ENCODE measurements around the gene DLGAP4. TPM values are rescaled to one million over a fixed set of nuclear protein-coding genes. Genes with fewer than 3 reads are reported as not detected.
"Not testable (repeated sequence)": the region's sequence is repeated elsewhere in the genome, so short reads cannot be mapped to it uniquely, and the experiment has no call there.

Gene DLGAP4
- total RNA-seq, 2 experiments from 2014 or later: 19.9 to 23.6 TPM

DNA sequence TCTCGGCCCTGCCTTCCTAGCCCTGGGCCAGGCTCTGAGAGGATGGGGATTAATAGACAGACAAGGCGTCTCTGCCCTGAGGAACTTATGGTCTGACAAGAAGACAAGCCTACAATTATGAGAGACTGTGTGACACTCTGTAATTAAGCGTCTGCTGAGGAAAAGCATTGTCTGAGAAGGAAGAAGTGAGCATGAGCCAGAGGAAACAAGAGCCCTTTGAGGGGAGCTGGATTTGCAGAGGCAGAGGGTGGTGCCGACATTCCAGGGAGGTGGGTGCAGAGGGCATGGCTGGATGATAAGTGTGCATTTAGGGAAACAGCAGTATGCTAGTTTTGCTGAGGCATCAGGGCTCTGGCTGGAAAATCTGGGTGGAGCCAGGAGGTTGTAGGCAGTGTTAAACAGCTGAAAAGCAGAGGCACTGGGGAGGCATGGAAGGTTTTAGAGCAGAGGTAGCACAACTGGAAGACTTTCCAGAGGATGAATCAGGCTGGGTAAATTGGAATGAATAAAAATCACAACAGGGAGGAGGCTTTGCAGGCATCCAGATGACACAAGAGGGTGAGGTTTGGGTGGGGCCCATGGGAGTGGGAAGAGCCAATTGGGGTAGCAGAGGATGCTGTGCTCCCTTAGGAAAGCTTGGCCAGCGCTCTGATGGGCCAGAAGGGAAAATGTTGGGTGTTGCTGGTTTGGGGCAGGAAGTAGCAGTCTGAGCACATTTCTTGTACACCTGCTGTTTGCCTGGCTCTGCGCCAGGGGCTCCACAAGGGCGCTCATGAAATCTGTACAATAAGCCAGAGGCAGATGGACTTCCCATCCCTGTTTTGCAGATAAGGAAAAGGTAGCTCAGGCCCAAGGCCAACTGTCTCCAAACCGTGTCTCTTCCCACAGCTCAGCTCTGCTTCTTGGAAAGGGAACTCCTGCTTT is 161.2 kb downstream of the DLGAP4 start:
- peak; percentile 58 for DNase-seq
- H3K27me3 Mint-ChIP-seq (ENCODE audit: low read depth): no peaks in the 10 kb centered on the region
- H3K27ac Mint-ChIP-seq: peak overlapping the region; percentile 86
- H3K36me3 Mint-ChIP-seq (ENCODE audit: low read depth): no peaks in the 10 kb centered on the region
- peaks cover 74% of the 10 kb centered on the region for H3K4me1 Mint-ChIP-seq (ENCODE audit: low read depth)
- ChIA-PET CTCF (interaction anchor here (1.4 to 2.6 kb wide), 2 partner anchors 25 kb away, joined by 6 to 9 read pairs; no protein-coding TSS in a partner anchor), POLR2A (interaction anchor here (0.6 to 1.3 kb wide), 2 partner anchors 106 to 820 kb away, joined by 3 read pairs; partner anchors contain the start of gene TGIF2)
- ATAC-seq: no peak
- no peaks in the 10 kb centered on the region for H3K9me3 Mint-ChIP-seq (ENCODE audit: insufficient read depth)
- peak overlapping the region; percentile 9 for H3K4me3 Mint-ChIP-seq

DNA sequence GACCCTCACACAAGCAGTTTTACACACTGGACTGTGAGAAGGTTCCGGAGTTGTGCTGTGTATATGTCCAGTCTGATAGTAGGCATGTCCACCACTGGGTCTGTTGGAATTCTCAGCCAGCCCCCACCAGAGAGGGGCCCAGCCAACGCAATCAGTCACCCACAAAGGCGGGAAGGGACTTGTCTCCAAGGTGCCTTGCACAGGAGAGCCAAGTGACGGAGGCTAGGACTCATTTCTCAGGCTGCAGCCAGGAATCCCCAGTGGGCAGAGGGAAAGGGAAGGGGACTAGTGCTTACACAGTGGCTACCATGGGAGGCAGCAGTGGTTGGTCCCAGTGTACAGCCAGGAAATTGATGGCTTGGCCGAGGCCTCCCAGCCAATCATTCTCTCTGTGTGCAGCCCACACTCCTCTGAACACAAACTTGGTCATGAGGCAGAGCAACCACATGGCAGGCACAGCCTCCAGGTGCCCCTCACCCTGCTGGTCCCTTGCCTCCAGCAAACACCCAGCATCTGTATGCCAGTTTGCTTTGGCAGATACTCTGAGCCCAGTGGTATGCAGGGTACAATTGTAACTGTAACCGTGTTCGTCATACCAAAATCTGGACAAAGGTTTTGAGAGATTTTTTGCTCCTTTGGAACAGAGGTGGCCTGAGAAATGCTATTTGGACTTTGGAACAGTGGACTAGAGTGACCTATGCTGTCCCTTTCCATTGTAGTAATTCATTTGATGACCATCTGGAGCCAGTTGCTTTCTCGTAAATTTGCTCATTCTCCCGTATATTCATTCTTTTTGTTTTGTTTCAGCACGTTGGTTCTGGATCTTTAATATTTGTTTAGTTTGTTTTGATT is 162.2 kb downstream of the DLGAP4 start:
- H3K36me3 Mint-ChIP-seq (ENCODE audit: low read depth): no peaks in the 10 kb centered on the region
- ATAC-seq (no peak), DNase-seq (no peak)
- ChIA-PET POLR2A (interaction anchor here (0.6 to 1.3 kb wide), 2 partner anchors 105 to 821 kb away, joined by 3 read pairs; partner anchors contain the start of gene TGIF2), CTCF (interaction anchor here (1.4 kb wide), 1 partner anchor 24 kb away, joined by 6 read pairs; no protein-coding TSS in a partner anchor)
- H3K27ac Mint-ChIP-seq: no peak overlapping the region
- no peaks in the 10 kb centered on the region for H3K27me3 Mint-ChIP-seq (ENCODE audit: low read depth)
- H3K9me3 Mint-ChIP-seq (ENCODE audit: insufficient read depth): no peaks in the 10 kb centered on the region
- H3K4me3 Mint-ChIP-seq: no peak overlapping the region
- peaks cover 74% of the 10 kb centered on the region for H3K4me1 Mint-ChIP-seq (ENCODE audit: low read depth)

DNA sequence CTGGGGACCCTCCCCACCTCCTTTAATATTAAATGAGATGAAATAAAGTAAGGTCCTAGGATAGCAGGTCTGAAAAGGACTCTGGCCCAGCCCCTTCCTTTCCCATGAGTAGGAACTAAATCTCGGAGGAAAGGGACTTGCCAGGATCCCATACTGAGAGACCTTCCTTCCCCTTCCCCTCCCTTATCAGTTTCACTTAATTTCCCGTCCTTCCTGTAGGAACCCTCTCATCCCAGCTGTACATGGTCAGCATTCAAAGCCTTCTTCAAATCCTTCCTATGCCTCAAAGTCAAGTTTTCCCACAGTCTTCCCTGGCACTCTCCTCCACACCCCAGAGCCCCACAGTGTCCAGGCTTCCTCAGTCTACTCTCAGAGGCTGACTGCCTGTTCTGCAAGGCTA is 163.8 kb downstream of the DLGAP4 start:
- H3K36me3 Mint-ChIP-seq (ENCODE audit: low read depth): no peaks in the 10 kb centered on the region
- CTCF ChIA-PET: no interaction called here
- no peak for ATAC-seq
- no peaks in the 10 kb centered on the region for H3K27me3 Mint-ChIP-seq (ENCODE audit: low read depth)
- POLR2A ChIA-PET: no interaction called here
- peaks cover 61% of the 10 kb centered on the region for H3K4me1 Mint-ChIP-seq (ENCODE audit: low read depth)
- no peak for DNase-seq
- no peaks in the 10 kb centered on the region for H3K9me3 Mint-ChIP-seq (ENCODE audit: insufficient read depth)
- H3K4me3 Mint-ChIP-seq: no peak overlapping the region
- no peak overlapping the region for H3K27ac Mint-ChIP-seq

DNA sequence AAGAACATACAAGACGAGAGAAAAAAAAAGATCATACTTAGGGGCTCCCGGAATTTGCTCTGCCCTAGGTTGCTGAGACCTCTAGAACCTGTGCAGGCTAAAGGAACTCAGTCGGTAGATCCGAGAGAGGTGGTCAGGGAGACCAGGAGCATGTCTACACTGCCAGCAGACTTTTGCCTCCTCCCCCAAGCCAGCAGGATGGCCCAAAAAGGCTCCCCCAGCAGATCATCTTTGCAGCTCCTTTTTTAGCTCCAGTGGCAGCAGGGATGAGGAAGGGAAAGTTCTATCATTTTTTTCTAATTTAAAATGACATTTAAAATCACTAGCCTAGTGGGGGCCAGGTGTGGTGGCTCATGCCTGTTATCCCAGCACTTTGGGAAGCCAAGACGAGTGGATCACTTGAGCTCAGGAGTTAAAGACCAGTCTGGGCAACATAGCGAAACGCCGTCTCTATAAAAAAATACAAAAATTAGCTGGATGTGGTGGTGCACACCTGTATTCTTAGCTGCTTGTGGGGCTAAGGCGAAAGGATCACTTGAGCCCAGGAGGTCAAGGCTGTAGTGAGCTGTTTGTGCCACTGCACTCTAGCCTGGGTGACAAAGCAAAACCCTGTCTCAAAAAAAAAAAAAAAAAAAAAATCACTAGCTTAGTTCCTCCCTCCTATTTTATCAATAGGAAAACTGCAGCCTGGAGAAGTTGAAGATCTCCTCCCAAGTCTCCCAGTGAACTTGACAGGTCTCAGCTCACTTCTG is 165.9 kb downstream of the DLGAP4 start:
- peaks cover 40% of the 10 kb centered on the region for H3K4me1 Mint-ChIP-seq (ENCODE audit: low read depth)
- peak overlapping the region; percentile 82 for H3K27ac Mint-ChIP-seq
- no peaks in the 10 kb centered on the region for H3K27me3 Mint-ChIP-seq (ENCODE audit: low read depth)
- ATAC-seq (no peak), DNase-seq (no peak)
- no peaks in the 10 kb centered on the region for H3K9me3 Mint-ChIP-seq (ENCODE audit: insufficient read depth)
- POLR2A ChIA-PET: interaction anchor here (0.7 to 2.9 kb wide), 2 partner anchors 20 to 177 kb away, joined by 3 to 7 read pairs; no protein-coding TSS in a partner anchor
- H3K36me3 Mint-ChIP-seq (ENCODE audit: low read depth): no peaks in the 10 kb centered on the region
- CTCF ChIA-PET: interaction anchor here (0.9 to 1.8 kb wide), 5 partner anchors 30 to 283 kb away, joined by 3 to 6 read pairs (median 3); partner anchors contain the start of gene RAB5IF
- H3K4me3 Mint-ChIP-seq: peak overlapping the region; percentile 58

DNA sequence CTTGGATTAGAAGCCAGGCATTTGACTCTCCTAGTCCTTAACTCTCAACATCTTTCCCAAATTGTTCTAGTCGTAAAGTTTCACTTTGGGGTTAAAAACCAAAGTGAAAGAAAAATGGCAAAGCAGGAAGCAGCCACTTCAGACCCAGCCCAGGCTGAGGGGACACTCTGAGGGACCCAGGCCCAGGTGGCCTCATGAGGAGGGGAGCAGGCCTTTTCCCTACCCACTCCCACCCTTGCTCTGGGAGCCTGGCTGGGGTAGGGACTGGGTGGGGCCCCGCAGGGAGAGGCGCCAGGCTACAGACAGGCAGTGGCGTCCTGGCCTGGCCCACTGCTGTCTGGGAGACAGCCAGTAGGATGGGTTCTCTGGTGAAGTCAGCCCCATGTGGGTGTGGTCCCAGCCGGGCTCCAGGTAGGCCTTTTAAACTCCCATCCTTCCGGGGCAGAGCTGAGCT is 166.5 kb downstream of the DLGAP4 start:
- Mint-ChIP-seq H3K27ac (peak overlapping the region; percentile 82), H3K36me3 (ENCODE audit: low read depth) (no peaks in the 10 kb centered on the region), H3K9me3 (ENCODE audit: insufficient read depth) (no peaks in the 10 kb centered on the region), H3K4me1 (ENCODE audit: low read depth) (peaks cover 34% of the 10 kb centered on the region), H3K27me3 (ENCODE audit: low read depth) (no peaks in the 10 kb centered on the region), H3K4me3 (peak overlapping the region; percentile 58)
- DNase-seq: peak; percentile 52
- ChIA-PET POLR2A (interaction anchor here (0.7 to 2.9 kb wide), 2 partner anchors 19 to 177 kb away, joined by 3 to 7 read pairs; no protein-coding TSS in a partner anchor), CTCF (interaction anchor here (0.9 to 1.8 kb wide), 6 partner anchors 20 to 282 kb away, joined by 3 to 6 read pairs (median 4); partner anchors contain the start of gene RAB5IF)
- peak; percentile 94 for ATAC-seq

GRCh38 chr20:36473164-36473563 is 167.0 kb downstream of the DLGAP4 start:
- Mint-ChIP-seq H3K4me1 (ENCODE audit: low read depth) (peaks cover 29% of the 10 kb centered on the region), H3K4me3 (peak overlapping the region; percentile 58), H3K9me3 (ENCODE audit: insufficient read depth) (no peaks in the 10 kb centered on the region), H3K27ac (no peak overlapping the region), H3K36me3 (ENCODE audit: low read depth) (no peaks in the 10 kb centered on the region), H3K27me3 (ENCODE audit: low read depth) (no peaks in the 10 kb centered on the region)
- POLR2A ChIA-PET: interaction anchor here (0.6 to 2.9 kb wide), 2 partner anchors 19 to 27 kb away, joined by 3 to 7 read pairs; no protein-coding TSS in a partner anchor
- CTCF ChIA-PET: interaction anchor here (0.7 to 1.8 kb wide), 6 partner anchors 19 to 281 kb away, joined by 3 to 6 read pairs (median 4); partner anchors contain the start of gene RAB5IF
- no peak for ATAC-seq
- no peak for DNase-seq

- POLR2A ChIA-PET: interaction anchor here (2.9 kb wide), 1 partner anchor 17 kb away, joined by 7 read pairs; no protein-coding TSS in a partner anchor
- Mint-ChIP-seq H3K4me3 (no peak overlapping the region), H3K36me3 (ENCODE audit: low read depth) (no peaks in the 10 kb centered on the region), H3K27ac (no peak overlapping the region), H3K9me3 (ENCODE audit: insufficient read depth) (no peaks in the 10 kb centered on the region), H3K4me1 (ENCODE audit: low read depth) (peaks cover 21% of the 10 kb centered on the region), H3K27me3 (ENCODE audit: low read depth) (no peaks in the 10 kb centered on the region)
- ATAC-seq: no peak
- CTCF ChIA-PET: no interaction called here
- DNase-seq: no peak
Measured at GRCh38 chr20:36474563-36474962, 168.4 kb downstream of the DLGAP4 start.

DNA sequence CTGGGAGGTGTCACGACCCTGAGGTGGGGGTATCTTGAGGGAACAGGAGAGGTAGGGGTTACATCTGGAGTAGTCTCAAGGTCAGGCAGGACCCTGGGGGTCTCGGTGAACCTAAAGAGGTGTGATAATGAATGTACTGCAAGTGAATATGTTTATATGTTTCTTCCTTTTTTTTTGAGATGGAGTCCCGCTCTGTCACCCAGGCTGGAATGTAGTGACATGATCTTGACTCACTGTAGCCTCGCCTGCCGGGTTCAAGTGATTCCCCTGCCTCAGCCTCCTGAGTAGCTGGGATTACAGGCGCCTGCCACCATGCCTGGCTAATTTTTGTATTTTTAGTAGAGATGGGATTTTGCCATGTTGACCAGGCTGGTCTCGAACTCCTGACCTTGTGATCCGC is 168.9 kb downstream of the DLGAP4 start:
- H3K27ac Mint-ChIP-seq; ATAC-seq; DNase-seq; H3K27me3 Mint-ChIP-seq (ENCODE audit: low read depth); H3K36me3 Mint-ChIP-seq (ENCODE audit: low read depth); POLR2A ChIA-PET; CTCF ChIA-PET; H3K4me3 Mint-ChIP-seq; H3K9me3 Mint-ChIP-seq (ENCODE audit: insufficient read depth): not testable (repeated sequence)
- H3K4me1 Mint-ChIP-seq (ENCODE audit: low read depth): peaks cover 21% of the 10 kb centered on the region

- no peaks in the 10 kb centered on the region for H3K27me3 Mint-ChIP-seq (ENCODE audit: low read depth)
- no peak overlapping the region for H3K4me3 Mint-ChIP-seq
- POLR2A ChIA-PET: interaction anchor here (1.0 kb wide), 1 partner anchor 9 kb away, joined by 4 read pairs; no protein-coding TSS in a partner anchor
- peaks cover 11% of the 10 kb centered on the region for H3K4me1 Mint-ChIP-seq (ENCODE audit: low read depth)
- no peaks in the 10 kb centered on the region for H3K36me3 Mint-ChIP-seq (ENCODE audit: low read depth)
- ATAC-seq (no peak), DNase-seq (no peak)
- H3K9me3 Mint-ChIP-seq (ENCODE audit: insufficient read depth): no peaks in the 10 kb centered on the region
- no peak overlapping the region for H3K27ac Mint-ChIP-seq
- CTCF ChIA-PET: interaction anchor here (1.2 to 1.4 kb wide), 3 partner anchors 14 to 168 kb away, joined by 3 to 4 read pairs (median 3); partner anchors contain the start of gene SLA2
Measured at GRCh38 chr20:36477475-36477874, 171.3 kb downstream of the DLGAP4 start.

DNA sequence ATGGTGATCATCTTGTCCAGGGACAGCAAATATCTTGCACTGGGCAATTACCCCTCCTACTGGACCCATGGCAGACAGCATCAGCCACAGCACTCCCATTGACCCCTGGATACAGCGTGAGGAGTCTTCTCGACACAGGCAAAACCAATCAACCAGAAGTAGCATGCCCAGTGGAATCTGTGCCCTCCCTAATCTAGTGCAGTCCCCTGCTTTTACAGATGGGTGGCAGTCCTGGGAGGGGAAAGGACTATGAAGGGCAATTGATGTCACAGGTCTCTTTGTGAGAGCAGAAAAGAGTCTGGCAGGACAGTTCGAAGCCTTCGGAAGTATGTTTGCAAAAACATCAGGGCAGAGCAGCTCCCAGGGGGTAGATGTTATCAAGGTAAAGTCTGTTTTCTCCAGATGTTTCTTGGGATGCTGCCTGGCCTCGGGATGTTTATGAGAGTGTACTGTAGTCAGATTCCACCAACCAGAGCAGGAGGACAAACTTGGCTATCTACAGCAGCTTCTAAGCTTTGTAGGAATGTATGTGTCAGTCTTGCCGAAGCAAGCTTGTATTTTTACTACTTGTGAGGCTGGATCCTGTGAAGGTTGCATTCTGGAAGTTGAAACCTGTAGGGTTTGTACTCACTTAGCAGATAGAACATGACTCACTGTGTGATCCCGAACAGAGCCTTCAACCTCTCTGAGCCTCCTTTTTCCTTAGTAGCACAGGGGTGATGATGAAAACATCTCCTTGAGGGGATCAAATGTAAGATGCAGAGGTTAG is 172.2 kb downstream of the DLGAP4 start:
- POLR2A ChIA-PET: interaction anchor here (1.0 kb wide), 1 partner anchor 8 kb away, joined by 4 read pairs; no protein-coding TSS in a partner anchor
- Mint-ChIP-seq H3K36me3 (ENCODE audit: low read depth) (no peaks in the 10 kb centered on the region), H3K27me3 (ENCODE audit: low read depth) (no peaks in the 10 kb centered on the region), H3K9me3 (ENCODE audit: insufficient read depth) (no peaks in the 10 kb centered on the region), H3K4me3 (no peak overlapping the region), H3K27ac (no peak overlapping the region), H3K4me1 (ENCODE audit: low read depth) (peaks cover 3% of the 10 kb centered on the region)
- CTCF ChIA-PET: interaction anchor here (0.7 to 3.1 kb wide), 4 partner anchors 12 to 369 kb away, joined by 3 to 8 read pairs (median 4); partner anchors contain the start of gene SLA2
- DNase-seq: no peak
- ATAC-seq: no peak

Data from activated CD8-positive, alpha-beta T cell treated with anti-CD3 and anti-CD28 coated beads, Interleukin-2, amount 10 ng/mL, durations not matched to agents 7 days and 5 days (primary cell).